ENCODE measurements around the gene BTD.

BTD gene

DNA sequence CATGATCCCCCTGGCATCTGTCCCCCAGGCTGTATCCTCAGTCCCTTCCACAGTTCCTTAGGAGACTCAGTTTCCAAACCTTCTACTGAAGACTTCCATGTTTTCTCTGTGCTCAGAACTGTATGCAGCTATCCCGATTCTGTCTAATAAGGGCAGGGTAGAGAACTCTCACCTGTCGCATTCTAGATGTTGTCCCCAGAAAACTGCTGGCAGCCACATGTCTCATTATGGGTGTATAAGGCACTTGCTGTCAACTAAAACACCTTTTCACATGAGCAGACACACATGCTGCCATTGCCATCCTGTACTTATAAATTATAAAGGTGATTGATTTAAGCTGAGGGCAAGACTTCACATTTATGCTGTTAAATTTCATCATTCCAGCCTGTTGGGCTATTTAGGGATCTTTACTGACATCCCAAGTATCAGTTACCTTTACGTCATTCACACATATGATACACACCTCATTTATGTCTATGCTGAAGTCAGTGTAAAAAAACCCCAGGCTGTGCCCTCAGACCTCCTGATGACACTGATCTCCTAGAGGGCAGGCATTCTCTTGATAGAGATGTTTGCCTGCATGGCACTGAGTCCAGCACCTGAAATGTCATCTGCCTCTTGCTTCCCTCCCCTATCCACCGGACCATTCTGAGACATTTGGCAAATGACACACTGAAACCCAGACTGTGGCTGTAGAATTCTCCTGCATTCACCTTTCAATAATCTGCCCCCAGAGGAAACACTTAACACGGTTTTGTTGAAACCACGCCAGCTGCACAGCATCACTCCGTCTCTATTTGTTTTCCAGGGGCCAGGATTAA lies 35.8 kb downstream of the BTD start:
- DNase-seq = no peak

DNA sequence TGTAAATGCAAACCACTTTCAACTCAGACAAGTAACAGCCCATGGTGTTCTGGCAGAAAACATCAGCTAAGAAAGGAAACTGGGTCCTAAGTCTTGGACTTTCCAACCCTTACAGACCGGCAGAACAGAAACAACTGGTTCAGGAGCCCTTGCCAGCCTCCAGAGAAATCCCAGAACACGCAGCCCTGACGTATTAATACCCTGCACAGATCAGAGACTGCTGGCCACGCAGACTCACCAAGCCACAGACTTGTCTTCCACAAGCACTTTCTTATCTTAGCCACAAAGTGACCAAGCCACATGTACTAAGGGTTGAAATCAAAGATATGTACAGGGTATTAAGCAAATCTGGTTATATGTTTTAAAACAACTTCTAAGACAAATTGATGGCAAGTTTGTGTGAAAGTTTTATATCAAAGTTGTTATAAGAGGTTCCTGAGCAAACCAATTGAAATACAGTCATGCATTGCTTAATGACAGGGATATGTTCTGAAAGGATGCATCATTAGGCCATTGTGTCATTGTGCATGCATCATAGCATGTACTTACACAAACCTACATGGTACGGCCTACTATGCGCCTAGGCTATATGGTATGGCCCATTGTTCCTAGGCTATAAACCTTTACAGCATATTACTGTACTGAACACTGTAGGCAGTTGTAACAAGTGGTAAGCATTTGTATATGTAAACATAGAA lies 36.8 kb downstream of the BTD start:
- no peak for DNase-seq

DNA sequence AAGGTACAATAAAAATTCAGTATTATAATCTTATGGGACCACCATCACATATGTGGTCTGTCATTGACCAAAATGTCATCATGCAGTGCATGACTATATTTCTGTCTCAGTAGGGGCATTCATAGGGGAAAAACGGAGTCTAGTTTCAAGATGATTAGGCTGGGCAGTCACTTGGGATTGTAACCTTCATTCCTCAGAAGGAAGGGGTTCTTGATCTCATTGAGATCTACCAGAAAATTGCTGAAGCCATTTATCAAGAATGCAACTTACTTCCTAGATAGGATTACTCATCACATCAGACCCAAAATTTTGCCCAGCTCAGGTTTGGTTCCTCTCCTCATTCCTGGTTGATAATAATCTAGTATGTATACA lies 37.3 kb downstream of the BTD start:
- no peak for DNase-seq

DNA sequence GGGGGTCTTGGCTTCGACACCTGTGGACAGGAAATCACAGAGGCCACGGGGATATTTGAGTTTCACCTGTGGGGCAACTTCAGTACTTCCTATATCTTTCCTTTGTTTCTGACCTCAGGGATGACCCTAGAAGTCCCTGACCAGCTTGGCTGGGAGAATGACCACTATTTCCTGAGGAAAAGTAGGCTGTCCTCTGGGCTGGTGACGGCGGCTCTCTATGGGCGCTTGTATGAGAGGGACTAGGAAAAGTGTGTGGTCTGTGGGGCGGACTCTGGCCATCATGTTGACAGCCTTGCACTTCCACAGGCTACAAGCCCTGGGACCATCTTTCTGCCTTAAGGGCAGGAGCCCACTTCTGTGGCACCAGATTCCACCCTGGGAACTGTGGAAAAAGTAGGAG lies 43.7 kb downstream of the BTD start:
- DNase-seq = no peak

DNA sequence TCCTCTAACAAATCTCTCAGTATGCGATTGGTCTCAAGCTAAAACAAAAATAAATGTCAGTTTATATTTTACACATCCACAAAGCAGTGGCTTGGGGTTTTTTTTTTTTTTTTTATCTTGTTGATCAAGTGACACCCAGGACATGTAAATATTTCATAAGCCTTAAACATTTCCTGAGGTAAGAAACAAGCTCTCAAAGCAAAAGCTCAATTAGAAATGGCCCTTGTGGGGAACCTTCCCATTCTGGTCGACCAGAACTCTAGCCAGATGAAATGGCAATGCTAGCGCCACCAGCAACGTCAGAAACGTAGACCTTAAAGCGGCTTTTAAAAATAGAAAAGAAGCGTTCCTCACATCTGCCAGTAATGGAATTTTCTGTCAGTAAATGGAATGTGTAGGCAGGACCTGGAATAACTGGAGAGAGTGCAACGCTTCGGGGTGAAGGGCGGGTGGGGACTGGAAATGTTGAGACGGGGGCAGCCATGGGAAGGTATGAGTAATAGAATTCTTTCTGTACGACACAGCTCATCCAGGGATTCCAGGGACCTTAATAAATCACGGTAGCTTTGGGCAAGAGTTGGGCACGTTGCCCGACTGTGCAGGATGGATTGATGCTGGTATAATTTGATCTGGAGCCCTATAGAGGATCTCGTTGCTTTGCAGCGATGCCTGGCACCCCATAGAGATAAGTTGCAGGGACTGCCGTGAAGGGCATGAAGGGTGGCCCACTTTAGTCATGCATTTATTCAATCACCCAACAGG lies 44.4 kb downstream of the BTD start:
- DNase-seq = no peak

DNA sequence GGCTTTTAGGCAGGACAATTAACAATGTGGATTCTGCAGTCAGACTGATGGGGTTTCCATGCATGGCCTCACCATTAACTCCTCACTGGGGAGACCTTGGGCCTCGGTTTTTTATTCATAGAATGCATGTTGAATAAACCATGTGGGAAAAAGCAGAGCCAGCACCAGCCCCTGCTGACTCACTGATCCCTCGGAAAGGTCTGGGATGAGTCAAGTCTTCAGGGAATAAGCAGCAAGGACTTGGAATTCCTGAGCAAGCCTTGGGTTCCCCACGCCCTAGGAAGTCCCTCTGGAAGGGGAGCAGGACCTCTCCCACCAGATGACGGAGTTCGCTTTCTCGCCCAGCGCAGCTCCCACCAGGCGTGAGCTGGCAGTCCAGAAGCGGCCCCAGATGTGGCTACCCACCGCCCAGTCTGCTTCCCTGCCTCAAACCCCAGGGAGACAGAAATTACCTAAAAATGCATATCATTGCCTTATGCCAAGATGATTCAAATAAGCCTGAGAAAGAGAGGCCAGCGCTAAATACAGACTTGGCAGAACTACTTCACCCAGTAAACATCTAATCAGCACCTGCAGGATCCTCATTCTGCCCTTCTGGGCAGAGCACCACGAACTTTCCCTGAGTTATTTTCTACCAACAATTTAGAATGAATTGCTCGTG lies 45.4 kb downstream of the BTD start:
- no peak for DNase-seq

DNA sequence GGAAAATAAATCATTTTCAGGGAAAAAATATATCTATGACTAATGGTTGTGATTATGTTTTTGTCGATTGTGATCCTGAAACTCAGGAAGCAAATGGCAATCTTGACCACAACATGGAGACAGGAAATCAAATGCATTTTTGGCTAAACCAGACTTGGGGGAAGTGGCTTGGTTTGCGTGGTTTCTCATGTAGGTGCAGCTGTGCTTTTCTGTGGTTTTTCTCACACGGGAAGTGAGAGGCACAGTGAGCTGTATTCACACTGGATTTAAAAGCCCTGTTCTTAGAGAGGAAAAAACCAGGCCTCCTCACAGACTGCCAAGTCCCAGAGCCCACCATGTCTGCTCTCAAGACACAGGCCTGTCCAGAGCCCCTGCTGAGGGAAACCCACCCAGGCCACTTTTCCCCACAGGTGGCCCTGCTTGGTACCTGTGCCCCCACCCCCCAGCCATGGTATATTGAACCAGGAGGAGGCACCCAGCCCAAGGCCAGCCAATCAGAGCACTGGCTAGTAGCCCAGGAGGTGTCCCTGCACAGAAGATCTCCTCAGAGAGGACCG lies 46.1 kb downstream of the BTD start:
- DNase-seq = peak; percentile 65

DNA sequence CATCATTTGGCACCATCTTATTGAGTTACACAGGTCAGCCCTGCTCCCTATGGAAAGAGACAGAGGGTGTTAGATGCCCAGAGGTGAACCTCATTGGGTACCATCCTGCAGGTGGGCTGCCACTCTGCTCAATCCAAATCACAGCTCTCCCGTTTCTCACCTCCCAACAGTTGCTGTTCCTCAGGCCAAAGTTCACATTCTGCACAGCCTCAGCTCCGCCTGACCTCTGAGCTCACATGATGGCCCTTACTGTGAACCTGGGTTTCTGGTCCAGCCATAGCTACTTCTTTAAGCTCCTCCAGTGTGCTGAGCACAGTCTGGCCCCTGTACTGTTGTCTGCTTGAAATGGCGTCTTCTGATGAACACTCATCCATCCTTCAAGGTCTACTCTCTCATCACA lies 47.8 kb downstream of the BTD start:
- no peak for DNase-seq

DNA sequence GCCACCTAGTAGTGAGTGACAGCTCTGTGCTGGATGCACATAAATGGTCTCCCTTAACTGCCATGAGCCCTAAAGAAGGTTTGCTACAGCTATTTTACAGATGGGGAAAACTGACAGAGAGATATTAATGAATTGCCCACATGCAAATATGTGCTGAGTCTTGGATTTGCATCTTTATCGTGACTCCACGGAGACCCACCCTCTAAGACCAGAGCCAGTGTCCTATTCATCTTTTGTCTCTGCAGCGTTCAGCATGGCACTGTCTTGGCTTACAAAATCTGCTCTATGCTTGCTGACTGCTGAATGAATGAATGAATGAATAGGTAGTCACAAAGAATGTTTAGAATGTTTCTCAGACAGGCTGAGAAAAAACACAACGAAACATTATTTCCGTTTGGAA lies 48.3 kb downstream of the BTD start:
- no peak for DNase-seq

DNA sequence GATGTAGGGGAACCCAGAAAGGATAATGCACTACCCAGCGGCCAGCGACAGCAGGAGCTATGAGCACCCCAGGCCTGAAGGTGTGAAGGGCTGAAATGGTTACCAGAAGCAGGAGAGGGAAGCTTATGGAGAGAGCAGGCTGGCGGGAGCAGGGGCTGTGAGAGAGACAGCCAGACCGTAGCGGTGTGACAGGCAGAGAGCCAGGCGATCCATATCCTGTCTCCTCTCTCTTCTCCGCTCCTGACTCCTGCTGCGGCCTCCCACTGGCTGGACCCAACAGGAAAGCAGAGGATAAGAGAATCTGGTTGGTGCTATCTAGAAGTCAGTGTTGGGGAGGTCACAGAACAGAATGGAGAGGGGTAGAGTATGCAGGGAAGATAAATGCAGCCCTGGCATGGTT lies 49.9 kb downstream of the BTD start:
- DNase-seq = no peak

DNA sequence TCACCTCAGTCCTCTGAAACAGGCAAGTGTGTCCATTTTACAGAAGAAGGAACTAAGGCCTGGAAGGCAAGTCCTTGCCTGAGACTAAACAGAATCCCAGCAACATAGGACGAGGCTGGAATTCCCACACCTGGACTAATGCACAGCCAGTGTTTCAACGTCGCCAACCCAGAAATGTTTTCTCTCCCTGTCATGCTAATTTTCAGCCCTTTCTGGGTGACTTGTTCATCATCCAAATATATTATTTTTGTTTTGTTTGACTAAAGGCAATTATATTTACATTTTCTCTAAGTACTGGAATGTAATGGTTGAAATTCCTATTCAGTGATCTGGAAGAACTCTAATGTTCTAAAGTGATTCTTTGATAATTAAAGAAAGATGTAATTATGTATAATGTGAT lies 51.8 kb downstream of the BTD start:
- DNase-seq = no peak

DNA sequence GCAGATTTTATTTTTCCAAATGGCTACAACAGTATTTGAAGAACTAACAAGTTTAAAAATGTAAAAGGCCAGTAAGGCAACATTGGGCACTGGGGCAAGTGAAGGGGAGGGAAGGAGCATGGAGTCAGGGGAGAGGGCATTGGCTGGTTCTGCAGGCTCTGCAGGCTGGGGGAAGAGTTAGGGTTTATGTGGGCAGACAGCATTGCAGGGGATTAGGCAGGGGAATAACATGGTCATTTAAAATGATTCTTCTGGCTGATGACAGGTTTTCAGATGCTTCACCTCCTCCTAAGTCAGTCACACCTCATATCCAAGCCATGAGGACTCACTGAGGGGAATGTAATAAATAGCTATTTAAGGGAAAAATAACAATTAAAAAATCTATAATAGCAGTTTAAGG lies 52.6 kb downstream of the BTD start:
- no peak for DNase-seq

DNA sequence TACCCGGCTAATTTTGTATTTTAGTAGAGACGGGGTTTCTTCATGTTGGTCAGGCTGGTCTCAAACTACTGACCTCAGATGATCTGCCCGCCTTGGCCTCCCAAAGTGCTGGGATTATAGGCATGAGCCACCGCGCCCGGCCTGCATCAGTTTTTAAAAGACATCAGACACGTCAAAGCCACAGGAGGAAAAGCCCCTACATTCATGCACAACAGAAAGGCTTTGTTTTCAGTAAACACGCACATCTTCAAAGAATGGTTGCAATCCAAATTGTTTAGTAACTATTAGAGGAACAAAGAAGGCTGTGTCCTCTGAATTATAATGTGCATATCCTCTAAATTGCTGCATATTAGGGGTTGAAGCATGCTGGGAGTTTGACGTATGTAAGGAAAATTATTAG lies 53.3 kb downstream of the BTD start:
- no peak for DNase-seq

DNA sequence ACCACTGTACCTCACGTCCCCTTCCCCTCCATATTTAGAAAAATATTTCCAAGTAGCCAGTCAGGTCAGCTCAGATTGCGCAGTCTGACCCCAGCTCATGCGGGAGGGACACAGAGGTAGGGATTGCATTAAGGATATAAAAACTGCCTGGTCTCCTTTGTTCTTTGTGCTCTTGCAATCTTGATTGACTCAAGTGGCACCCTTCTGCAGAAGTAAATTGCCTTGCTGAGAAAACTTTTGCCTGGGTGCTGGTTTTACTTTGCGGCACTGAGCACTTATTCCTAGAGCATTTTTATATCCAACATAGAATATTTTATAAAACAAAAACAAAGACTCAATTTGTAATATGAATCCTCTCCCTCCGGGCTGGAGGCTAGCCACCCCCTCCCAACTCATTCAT lies 54.8 kb downstream of the BTD start:
- DNase-seq = no peak

DNA sequence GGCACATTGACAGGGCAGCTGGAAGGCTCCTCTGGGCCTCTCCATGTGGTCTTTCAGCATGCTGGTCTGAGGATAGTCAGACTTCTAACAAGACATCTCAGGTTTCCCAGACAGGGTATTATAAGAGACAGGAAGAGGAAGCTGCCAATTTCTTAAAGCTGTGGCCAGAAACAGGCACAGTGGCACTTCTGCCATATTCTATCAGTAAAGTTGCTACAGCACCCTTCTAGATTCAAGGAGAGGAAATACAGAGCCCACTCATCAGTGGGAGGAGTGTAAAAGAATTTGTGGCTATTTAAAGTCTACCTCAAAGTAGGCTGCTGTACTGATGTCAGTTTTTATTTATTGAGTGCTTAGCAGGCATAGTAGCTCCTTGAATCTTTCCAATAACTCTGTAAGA lies 55.5 kb downstream of the BTD start:
- no peak for DNase-seq

DNA sequence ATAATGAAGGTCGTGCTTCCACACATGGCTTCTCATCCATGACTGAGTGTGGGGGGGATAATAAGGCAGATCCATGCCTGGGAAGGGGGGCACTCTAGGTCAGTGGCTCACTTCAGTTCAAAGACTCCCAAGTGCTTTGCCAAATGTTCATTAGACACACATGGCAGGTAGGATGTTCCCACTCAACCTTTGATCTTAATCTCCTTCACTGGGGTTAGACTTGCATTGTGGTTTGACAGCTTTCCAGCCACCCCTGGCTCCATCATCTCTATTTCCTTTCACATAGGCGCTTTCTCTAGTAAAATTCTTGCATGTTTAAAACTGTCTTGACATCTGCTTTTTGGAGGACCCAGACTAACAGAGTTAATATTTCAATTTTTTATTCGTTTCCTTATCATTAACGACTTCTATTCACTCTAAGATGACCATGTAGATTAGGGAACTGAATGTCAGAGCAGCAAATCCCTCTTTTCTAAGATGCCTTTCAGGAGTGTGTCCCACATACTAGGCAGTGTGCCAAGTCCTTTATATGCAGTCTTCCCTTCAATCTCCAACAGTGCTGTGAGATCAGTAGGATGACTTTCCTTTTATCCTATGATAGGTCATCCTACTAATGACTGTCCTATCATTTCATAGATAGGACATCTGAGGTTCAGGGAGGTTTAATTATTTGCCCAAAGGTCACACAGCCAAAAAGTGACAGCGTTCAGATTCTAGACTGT lies 57.9 kb downstream of the BTD start:
- no peak for DNase-seq

DNA sequence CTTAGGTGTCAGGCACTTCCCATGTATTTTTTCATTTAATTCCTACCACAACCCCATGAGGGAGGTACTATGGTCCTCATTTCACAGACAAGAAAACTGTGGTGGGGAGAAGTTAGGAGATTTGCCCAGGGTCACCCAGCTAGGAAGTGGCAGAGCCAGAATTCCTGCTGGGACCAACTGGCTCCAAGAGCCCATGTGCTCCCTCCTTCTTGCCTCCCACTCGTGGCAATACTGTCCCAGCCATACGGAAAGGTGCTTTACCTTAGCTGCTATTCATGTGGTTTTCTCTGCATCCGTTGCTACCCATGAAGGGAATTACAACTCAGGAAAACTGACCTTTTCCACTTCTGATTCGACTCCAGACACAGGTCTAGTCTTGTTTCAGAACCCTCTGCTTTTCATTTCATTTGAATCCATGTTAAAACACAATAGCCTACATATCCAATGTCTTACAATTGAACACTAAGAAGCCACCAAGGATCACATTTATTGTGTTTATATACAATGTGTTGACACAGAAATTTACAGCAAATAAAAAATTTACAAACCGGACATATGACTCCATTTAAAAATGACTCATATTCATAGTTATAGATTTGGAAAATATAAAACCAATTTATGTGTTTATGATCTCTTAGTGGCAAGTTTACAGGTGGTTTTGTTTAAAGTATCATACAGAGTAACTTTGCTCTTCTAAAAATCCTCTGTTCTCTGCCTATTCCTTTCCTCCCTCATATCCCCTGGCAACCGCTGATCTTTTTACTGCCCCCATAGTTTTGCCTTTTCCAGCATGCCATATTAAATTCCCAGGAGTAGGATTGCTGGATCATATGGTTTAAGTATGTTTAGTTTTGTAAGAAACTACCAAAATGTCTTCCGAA lies 58.8 kb downstream of the BTD start:
- no peak for DNase-seq

DNA sequence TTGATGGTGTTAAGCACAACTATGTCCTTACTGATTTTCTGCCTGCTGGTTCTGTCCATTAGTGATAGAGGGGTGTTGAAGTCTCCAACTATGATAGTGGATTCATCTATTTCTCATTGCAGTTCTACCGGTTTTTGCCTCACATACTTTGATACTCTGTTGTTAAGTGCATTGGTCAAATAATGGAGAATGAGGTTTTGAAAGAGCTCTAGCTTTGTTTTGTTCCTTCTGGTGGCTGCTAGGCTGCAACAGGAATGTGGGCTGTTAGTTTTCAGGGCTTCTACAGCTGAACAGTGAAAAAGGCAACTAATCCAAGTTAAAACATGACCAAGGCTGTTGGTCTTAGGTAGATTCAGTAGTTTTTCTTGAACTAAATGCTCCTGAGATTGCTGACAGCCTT lies 62.6 kb downstream of the BTD start:
- no peak for DNase-seq

DNA sequence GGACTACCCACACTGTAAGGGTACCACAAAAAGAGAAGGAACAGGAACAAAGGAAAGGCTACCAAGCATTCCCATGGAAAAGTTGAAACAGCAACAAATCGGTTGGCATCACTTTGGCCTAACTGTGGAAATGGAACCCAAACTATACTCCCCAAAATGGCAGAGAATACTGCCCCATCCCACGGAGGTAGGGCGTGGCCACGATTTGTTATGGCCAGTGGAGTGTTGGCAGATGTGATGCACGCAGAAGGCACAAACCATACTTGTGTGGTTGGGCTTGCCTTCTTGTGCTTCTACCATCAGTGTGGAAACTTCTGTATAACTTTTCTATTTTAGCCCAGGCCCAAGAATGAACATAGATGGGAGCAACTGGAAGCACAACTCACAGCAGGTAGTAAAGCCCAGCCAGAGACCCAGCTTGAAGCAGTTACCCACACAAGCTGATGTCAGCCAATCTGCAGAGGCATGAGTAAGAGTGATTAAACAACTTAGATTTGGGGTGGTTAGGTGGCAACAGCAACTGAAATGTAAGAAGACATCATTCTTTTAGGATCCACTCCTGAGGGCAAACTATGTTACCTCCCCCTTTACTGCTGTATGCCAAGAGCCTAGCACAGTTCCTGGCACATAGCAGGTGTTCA lies 64.1 kb downstream of the BTD start:
- DNase-seq = no peak

DNA sequence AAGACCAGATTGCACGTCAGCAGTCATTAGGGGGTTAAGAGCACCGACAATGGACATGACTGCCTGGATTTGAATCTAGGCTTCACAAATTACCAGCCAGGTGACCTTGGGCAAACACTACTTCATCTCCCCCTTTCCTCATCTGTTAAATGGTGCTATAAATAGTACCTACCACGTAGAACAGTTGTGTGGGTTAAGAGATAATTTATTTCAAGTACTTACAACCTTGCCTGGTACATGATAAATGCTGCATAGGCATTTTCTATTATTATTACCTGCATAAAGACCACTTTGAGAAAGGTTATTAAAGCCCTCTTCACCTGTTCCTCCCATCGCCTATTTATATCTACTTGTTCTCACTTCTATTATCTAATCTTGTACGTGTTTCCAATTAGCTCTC lies 64.7 kb downstream of the BTD start:
- no peak for DNase-seq

DNA sequence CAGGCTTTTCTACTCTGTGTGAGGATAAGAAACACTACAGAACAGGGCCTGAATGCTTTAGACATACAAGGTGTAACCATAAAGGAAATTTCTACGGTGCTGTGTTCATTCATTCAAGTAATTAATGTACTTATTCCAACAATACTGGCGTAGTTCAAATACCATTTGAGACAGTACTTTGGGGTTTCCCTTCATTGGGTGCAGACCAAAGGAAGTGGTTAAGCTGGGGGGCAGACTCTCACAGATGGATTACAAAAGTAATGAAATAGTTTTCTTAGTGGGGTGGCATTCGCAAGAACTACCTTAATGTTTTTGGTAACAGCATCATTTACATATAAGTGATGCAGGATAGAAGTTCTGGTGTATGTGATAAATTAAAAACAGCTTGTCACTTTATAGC lies 65.9 kb downstream of the BTD start:
- peak; percentile 64 for DNase-seq

Measured in CD4-positive, alpha-beta T cell treated with Interleukin-12 subunit alpha and Interleukin-12 subunit beta, for 1 hour (primary cell).